Measurements from ENCODE around the gene MANBA.
"Not testable (repeated sequence)": the region's sequence is repeated elsewhere in the genome, so short reads cannot be mapped to it uniquely, and the experiment has no call there.

MANBA gene

DNA sequence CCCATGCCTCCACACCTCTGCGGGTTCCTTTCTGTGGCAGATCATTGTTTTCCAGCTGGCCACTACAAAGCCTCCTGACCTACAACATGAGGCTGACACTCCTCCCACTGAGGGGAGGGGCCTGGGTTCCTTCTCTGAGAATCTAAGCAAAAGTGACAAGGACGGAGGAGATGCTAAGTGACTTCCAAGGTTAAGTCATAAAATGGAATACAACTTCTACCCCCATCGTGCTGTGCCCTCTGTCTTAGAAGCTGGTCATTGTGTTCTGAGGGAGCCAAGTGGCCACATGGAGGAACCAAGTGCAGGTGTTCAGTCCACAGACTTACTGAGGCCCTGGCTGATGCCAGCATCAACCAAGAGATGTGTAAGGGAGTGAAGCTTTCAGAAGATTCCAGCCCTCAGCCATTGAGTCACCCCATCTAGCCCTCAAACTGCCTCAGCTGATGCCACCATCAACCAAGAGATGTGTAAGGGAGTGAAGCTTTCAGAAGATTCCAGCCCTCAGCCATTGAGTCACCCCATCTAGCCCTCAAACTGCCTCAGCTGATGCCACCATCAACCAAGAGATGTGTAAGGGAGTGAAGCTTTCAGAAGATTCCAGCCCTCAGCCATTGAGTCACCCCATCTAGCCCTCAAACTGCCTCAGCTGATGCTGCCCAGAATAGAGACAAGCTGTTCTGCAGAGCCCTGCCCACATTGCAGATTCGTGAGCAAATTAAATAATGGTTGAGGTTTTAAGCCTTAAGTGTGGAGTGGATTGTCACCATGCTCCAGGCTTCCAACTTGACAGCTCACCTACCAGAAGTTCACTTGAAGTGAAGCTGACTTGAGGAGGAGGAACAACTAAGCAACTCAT lies 140.8 kb downstream of the MANBA start:
- DNase-seq (ENCODE audit: low spot score), result peak; percentile 42

DNA sequence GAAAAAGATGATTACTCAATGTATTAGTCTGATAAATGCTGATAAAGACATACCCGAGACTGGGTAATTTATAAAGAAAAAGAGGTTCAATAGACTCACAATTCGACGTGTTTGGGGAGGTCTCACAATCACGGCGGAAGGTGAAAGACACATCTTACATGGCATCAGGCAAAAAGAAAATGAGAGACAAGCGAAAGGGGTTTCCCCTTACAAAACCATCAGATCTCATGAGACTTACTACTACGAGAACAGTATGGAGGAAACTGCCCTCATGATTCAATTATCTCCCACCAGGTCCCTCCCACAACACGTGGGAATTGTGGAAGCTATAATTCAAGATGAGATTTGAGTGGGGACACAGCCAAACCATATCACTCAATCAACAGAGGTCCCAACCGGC lies 141.7 kb downstream of the MANBA start:
- not testable (repeated sequence) for DNase-seq (ENCODE audit: low spot score)

DNA sequence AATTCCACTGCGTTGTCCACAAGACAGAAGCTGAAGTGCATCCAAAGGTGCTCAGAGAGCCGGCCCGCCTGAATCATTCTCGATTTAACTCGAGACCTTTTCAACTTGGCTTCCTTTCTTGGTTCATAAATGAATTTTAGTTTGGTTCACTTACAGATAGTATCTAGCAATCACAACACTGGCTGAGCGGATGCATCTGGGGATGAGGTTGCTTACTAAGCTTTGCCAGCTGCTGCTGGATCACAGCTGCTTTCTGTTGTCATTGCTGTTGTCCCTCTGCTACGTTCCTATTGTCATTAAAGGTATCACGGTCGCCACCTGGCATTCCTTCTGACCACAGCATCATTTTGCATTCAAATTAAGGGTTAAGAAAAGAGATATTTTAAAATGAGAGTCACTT lies 144.1 kb downstream of the MANBA start:
- DNase-seq (ENCODE audit: low spot score), result no peak

DNA sequence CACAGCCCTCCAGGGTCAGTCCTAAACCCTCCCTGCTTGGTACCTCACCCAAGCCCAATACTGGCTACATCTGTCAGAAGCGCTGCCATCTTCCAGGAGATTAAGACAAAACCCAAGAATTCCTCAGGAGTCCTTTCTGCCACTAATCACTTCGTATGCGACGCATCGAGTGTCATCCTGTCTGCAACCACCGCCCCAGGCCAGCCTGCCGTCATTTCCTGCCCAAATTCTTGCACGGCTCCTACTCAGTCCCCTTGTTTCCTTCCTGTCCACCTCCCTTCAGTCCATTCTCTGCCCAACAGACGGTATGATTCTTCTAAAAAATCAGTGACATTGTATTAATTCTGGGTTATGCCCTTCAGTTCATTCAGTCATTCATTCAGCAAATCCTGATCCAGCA lies 146.0 kb downstream of the MANBA start:
- DNase-seq (ENCODE audit: low spot score), result no peak

DNA sequence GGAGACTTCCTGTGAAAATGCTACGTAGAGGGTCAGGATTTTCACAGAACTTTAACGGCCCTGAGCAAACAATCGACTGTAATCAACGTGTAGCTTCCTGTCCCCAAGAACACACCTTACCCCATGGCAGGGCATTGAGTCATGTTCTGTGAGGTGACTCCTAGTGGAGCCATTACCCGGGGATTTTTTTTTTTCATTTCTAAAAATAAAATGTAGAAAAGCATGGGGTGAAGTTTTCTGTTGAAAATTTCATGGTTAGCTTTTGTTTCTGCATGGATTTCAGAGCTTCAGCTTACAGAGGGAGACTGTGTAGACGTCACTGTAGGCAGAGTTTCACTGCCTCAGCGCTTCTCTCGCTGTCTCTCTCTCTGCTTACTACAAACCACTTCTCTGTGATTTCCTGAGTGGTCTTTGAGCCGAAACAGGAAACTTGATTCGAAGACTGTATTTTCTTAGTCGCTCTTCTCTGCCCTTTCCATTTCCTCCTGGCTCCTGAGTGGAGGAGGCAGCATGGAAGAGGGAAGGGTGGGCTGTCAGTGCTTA lies 147.9 kb downstream of the MANBA start:
- DNase-seq (ENCODE audit: low spot score), result no peak

DNA sequence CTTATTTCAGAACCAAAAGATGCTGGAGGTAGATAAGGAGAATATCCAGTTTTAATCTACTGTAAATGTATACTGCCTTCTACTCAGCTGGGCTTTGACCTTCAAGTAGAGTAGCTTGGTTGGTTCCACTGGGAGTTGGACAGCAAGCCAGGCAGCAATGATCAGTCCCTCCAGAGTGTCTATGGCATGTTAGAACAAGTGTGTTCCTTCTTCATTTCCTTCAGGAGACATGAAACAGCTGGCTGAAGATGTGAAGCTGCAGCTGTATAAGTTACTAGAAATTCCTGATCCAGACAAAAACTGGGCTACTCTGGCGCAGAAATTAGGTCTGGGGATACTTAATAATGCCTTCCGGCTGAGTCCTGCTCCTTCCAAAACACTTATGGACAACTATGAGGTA lies 148.6 kb downstream of the MANBA start:
- DNase-seq (ENCODE audit: low spot score), result no peak

DNA sequence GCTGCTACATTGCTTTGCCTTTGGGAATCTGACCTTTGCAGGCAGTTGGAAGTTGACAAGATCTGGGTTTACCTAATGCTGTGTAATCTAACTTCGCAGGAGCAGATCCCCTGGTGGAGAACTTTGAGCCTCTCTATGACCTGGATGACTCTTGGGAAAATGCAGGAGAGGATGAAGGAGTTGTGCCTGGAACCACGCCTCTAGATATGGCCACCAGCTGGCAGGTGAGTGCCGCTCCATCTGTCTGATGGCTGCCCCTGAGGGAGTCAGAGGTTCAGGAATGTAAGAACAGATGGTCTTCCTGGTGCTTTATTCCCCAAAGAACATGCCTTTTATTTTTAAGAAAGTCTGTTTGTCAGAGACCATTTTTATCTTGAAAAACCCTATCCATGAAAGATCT lies 150.3 kb downstream of the MANBA start:
- DNase-seq (ENCODE audit: low spot score), result no peak

DNA sequence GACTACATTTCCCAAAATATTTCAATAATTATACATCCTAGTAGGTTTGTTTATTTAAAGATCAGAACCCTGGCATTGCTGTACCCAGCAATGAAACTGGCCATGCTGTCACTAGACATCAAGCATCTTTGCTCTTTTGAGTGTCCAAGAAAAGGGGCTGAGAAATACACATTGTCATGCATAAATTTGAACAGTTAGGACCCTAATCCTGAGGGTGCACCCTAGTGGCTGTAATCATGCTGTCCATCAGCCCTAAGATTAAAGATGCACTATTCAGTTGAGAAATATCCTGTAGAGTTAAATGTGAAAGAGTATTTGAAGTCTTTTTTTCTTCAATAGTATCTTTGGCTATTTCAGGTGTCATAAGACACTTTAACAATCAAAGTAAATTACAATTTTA lies 150.8 kb downstream of the MANBA start:
- DNase-seq (ENCODE audit: low spot score), result no peak

DNA sequence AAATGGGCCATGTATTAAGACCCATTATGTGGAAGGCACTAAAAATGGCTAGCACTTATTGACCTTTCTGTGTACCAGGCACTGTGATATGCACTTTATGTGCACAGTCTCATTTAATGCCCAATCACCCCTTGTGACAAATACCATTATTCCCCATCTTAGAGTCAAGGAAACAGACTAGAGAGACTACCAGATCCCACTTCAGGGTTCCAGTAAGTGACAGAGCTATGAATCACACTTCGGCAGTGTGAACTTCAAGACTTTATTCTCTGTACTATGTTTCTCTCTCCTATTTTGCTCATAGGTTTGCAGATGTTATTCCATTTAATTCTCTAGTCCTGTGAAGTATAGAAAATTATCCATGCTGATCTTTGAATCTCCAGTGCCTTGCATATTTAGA lies 152.6 kb downstream of the MANBA start:
- DNase-seq (ENCODE audit: low spot score), result peak; percentile 15

DNA sequence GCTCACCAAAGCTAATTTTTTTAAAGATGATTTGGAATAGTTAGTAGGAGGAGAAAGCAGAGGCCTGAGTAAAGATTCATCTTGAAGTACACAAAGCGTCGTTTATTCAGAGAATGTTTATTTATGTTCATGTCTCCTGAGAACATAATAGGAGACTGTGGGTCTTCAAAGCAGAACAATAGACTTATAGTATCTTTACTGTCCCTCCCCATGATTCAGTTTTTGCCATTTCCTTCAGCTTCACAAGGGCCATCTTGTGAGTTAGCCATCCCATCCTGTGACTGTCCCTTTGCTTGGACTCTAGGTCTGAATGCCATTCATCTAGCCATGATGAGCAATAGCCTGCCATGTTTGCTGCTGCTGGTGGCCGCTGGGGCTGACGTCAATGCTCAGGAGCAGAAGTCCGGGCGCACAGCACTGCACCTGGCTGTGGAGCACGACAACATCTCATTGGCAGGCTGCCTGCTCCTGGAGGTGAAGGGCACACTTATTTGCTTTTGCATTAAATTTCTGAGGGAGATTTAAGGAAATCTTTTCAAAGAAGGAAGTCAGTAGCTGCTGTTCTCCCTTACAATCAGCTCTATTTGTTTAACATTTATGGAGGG lies 153.8 kb downstream of the MANBA start:
- no peak for DNase-seq (ENCODE audit: low spot score)

DNA sequence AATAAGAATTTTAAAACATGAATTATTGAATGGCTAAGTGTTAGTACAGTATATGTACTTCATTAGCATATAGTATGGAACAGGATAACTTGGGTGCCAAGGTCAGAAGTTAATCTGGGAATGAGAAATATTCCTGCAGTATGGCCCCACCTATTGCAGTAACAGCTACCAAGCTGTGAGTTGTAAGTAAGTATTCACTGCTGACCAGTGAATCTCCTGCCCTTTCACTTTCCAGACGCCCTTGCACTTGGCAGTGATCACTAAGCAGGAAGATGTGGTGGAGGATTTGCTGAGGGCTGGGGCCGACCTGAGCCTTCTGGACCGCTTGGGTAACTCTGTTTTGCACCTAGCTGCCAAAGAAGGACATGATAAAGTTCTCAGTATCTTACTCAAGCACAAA lies 154.5 kb downstream of the MANBA start:
- DNase-seq (ENCODE audit: low spot score), result no peak

DNA sequence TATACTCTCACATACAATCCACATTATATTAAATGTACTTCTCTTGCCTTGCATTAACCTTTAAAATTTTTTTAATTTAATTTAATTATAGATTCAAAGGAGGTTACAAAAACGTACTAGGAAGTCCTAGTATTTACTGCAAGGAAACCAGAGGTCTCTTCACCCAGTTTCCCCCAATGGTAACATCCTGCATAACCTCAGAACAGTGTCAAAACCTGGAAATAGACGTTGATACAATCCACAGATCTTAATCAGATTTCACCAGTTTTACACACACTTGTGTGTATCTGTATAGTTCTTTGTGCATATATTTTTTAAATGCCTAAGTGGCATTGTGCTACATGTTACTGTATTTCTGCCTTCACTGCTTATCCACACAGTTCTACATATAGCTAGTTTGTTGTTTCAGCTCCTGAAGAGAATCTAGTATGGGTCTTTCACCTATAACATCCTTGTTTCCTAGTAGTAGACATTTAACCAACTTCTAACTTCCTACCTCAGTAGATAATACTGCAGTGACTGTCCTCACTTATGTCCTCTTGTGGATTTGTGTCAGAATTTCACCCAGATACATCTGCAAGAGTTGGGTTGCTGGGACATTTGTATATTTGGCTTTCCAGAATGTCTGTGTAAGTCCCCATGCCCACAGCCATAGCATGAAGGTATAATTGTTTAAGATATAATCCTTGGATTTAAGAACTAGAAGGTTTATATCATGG lies 156.4 kb downstream of the MANBA start:
- no peak for DNase-seq (ENCODE audit: low spot score)

DNA sequence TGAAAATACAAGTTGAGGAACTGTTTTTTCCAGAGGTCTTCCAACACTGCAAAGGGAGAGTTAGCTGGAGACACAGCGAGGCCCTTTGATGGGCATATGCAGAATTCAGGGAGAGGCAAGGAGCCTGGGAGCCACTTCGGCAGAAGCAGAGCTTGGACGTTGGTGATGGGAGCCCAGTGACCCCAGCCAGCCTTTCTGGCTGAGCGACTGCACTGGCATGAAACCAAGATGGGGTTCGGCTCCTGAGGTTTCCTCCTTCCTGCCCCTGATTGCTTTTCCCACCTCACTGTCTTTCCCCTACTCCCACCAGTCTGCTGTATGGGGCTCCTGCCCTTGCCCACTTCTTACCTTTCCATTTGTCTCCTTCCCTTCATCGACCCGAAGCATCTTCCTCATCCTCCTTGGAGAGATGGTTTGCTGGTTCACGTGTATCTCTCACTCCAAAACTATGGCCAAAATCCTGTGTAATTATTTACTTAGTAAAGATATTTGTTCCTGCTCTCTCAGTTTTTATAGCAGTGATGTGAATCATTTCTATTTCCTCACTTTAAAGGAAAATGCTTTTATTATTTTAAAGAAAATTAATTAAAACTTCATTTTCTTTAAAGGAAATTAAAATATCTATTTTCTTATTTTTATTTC lies 159.1 kb downstream of the MANBA start:
- no peak for DNase-seq (ENCODE audit: low spot score)

DNA sequence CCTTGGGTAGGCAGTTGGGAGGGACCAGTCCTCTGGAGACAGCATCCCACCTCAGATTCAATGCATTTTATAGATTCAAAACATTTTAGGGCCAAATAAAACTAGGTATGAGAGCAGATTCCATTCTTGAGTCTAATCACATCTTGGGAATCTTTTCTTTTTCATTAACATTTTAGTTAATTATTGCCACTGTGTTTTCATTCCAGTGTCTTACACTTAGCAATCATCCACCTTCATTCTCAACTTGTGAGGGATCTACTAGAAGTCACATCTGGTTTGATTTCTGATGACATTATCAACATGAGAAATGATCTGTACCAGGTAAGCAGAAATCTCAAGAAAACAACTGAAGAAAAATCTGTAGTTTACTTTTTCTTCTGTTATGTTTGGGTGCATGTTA lies 160.1 kb downstream of the MANBA start:
- no peak for DNase-seq (ENCODE audit: low spot score)

DNA sequence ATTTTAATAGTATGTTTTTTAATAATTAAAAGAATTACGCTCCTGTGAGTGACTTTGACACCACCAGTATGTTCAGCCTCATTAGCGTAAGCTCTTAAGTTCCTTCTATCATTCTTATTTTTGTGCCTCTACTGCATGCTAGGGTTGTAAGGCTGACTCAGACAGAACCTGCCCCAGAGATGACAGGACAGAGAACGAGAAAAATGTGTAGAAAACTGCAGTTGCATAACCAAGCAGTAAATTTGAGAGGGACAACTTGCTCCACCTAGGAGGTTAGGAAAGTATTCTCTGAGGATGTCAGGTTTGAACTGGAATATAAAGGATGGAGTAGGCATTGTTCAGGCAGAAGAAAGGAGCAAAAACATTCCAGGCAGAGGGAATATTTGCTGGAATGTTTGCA lies 160.9 kb downstream of the MANBA start:
- no peak for DNase-seq (ENCODE audit: low spot score)

DNA sequence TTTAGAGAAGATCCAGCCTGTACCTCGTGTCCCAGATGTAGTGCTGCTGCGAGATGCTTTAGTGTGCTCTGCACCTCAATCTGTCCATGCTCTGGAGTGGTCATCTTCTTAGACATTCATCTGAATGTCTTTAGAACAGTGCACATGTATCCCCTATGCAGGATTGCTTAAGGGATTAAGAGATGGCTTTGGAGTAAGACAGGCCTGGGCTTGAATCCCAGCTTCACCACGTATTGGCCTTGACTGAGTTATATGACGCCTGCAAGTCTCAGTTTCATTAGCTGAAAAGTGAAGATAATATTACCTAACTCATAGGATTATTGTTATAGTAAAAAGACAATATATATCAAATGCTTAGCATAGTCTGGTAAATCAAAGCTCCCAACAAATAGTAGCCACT lies 161.3 kb downstream of the MANBA start:
- no peak for DNase-seq (ENCODE audit: low spot score)

DNA sequence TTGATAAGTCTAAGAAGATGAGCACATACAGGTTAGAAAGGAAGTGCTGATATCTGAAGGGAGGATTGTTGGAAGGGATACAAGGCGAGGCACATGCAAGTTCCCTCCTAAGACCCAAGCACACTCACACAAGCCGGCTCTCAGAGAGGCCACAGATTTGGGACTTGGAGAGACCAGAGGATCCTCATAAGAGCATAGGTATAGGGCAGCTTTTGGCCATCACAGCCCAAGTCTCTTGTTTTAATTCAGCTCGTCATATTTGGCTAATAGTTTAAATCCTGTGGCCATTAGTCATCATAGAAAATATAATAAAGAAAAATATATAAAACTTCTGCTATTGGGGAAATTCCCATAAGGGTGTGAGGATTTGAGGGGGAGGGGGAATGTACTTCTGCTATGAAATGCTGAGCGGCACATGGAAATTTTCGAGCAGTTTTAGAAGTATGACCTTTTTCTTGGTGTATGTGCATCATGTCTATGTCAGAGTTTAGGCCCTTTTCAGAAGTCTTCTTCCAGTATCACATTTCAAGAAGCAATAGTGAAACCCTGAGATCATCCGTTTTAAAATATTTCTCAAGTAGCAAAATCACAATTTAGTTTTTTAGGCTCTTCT lies 161.9 kb downstream of the MANBA start:
- DNase-seq (ENCODE audit: low spot score), result no peak

DNA sequence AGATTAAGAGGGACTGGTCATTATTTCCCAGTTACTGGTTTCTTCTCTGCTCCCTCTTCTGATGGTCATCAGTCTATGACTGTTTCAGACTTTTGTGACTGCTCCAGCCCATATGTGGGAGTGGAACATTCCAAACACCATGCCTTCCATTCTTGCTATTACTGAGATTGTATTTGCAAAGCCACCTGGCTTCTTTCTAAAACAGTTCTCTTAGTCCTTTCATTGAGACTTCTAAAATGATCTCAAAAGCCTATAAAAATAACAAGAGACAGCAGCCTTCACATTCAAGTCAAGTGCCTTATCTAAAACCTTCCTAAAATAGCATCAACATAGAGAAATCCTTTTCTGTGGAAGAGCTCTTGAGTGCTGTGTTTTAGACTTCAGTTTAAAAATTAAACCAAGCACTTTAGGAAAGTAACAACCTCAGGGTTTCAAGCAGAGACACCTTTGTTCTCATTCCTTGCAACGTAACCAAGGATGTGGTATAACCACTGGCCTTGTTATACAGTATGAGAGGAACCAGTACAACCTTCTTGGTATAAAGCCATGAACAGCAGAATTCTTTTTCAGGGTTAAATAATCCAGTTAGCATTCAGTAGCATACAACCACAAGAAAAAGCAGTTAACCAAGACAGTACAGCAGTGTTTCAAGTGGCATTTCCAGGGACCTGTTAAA lies 162.5 kb downstream of the MANBA start:
- DNase-seq (ENCODE audit: low spot score), result no peak

DNA sequence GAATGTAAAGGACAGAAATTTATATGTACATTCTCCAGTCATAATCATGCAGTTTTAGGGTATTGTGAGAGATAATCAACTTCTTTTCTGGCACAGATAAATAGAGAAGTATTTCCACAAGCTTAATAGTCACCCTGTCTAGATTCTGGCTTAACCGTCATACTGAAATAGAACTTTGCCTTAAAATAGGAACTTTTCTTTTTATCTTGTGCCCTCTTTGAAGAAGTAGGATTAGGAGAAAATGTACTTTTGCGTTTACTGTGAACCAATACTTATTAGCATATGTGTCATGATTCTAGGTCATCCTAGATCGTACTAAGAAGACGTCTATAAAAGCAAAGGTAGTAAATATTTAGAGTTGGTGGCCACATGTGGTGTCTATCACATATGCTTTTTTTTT lies 164.2 kb downstream of the MANBA start:
- DNase-seq (ENCODE audit: low spot score), result no peak

DNA sequence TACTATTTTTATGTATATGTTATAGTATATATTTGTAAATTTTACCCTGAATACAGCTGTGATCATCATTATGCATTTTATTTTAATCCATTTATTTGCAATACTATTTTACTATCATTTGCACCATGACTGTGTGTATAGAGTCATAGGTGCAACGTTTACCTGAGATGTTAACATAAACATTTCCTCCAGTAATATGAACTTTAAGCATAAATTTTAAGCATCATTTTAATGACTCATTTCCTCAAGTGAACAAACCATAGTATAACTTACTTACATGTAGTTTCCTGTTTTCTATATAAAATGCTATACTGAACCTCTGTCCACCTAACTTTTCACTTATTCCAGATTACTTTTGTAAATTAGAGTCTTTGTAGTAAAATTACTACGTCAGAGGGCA lies 166.8 kb downstream of the MANBA start:
- no peak for DNase-seq (ENCODE audit: low spot score)

DNA sequence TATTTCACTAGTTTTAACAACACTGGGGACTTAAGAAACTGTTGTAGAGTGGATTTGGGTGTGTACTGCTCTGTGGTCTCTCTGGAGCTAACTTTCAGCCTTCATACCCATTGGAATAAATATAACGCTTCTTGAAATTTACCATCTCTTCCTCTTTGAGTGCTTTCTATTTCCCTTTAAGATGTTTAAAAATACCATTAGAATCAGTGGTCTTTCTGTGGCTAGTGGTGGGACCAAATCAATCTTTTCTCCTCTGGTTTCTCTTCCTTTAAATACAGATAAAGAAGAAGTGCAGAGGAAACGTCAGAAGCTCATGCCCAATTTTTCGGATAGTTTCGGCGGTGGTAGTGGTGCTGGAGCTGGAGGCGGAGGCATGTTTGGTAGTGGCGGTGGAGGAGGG lies 167.6 kb downstream of the MANBA start:
- DNase-seq (ENCODE audit: low spot score), result no peak
